Measurements from ENCODE around the gene CCDC134.

The CCDC134 gene

GRCh38 chr22:41816241-41816640 is 15.8 kb downstream of the CCDC134 start:
- peaks cover 31% of the 10 kb centered on the region for H3K36me3 Mint-ChIP-seq (ENCODE audit: low read depth)
- H3K4me1 Mint-ChIP-seq = peaks cover 32% of the 10 kb centered on the region
- no peaks in the 10 kb centered on the region for H3K9me3 Mint-ChIP-seq
- peak overlapping the region; percentile 85 to 94 (median 86) for H3K27ac Mint-ChIP-seq
- H3K27me3 Mint-ChIP-seq (ENCODE audit: low read depth) = no peaks in the 10 kb centered on the region
- H3K4me3 Mint-ChIP-seq = peak overlapping the region in 1 of 3 experiments; percentile 64
- TF ChIP-seq CTCF (IDR thresholded peaks at IDR 0.05; ENCODE audit: unreplicated experiment in 3 of 3) = no peak

- H3K27me3 Mint-ChIP-seq (ENCODE audit: low read depth) = no peaks in the 10 kb centered on the region
- H3K9me3 Mint-ChIP-seq = no peaks in the 10 kb centered on the region
- peaks cover 32% of the 10 kb centered on the region for H3K4me1 Mint-ChIP-seq
- peak overlapping the region; percentile 85 to 94 (median 86) for H3K27ac Mint-ChIP-seq
- H3K4me3 Mint-ChIP-seq = no peak overlapping the region
- peaks cover 25% of the 10 kb centered on the region for H3K36me3 Mint-ChIP-seq (ENCODE audit: low read depth)
- TF ChIP-seq CTCF (IDR thresholded peaks at IDR 0.05; ENCODE audit: unreplicated experiment in 3 of 3) = no peak
Observed at GRCh38 chr22:41816871-41817270, 16.4 kb downstream of the CCDC134 start.

- H3K4me3 Mint-ChIP-seq = no peak overlapping the region
- no peak overlapping the region for H3K27ac Mint-ChIP-seq
- no peaks in the 10 kb centered on the region for H3K27me3 Mint-ChIP-seq (ENCODE audit: low read depth)
- H3K9me3 Mint-ChIP-seq = no peaks in the 10 kb centered on the region
- peaks cover 35% of the 10 kb centered on the region for H3K4me1 Mint-ChIP-seq
- TF ChIP-seq CTCF (IDR thresholded peaks at IDR 0.05; ENCODE audit: unreplicated experiment in 3 of 3) = no peak
- peaks cover 24% of the 10 kb centered on the region for H3K36me3 Mint-ChIP-seq (ENCODE audit: low read depth)
Observed at GRCh38 chr22:41818011-41818410, 17.5 kb downstream of the CCDC134 start.

GRCh38 chr22:41818596-41818995 is 18.1 kb downstream of the CCDC134 start:
- Mint-ChIP-seq H3K4me3 (no peak overlapping the region), H3K9me3 (no peaks in the 10 kb centered on the region), H3K4me1 (peaks cover 35% of the 10 kb centered on the region), H3K27me3 (ENCODE audit: low read depth) (no peaks in the 10 kb centered on the region), H3K27ac (no peak overlapping the region), H3K36me3 (ENCODE audit: low read depth) (peaks cover 22% of the 10 kb centered on the region)
- TF ChIP-seq CTCF (IDR thresholded peaks at IDR 0.05; ENCODE audit: unreplicated experiment in 3 of 3) = no peak

GRCh38 chr22:41819257-41819656 is 18.8 kb downstream of the CCDC134 start:
- H3K9me3 Mint-ChIP-seq = no peaks in the 10 kb centered on the region
- H3K27me3 Mint-ChIP-seq (ENCODE audit: low read depth) = no peaks in the 10 kb centered on the region
- no peak for TF ChIP-seq CTCF (IDR thresholded peaks at IDR 0.05; ENCODE audit: unreplicated experiment in 3 of 3)
- peaks cover 41% of the 10 kb centered on the region for H3K4me1 Mint-ChIP-seq
- H3K36me3 Mint-ChIP-seq (ENCODE audit: low read depth) = peaks cover 20% of the 10 kb centered on the region
- H3K27ac Mint-ChIP-seq = no peak overlapping the region
- H3K4me3 Mint-ChIP-seq = no peak overlapping the region

- no peak overlapping the region for H3K4me3 Mint-ChIP-seq
- TF ChIP-seq CTCF (IDR thresholded peaks at IDR 0.05; ENCODE audit: unreplicated experiment in 3 of 3) = no peak
- H3K36me3 Mint-ChIP-seq (ENCODE audit: low read depth) = peaks cover 15% of the 10 kb centered on the region
- H3K4me1 Mint-ChIP-seq = peaks cover 53% of the 10 kb centered on the region
- H3K27me3 Mint-ChIP-seq (ENCODE audit: low read depth) = no peaks in the 10 kb centered on the region
- H3K27ac Mint-ChIP-seq = peak overlapping the region in 1 of 3 experiments; percentile 19
- no peaks in the 10 kb centered on the region for H3K9me3 Mint-ChIP-seq
Observed at GRCh38 chr22:41820447-41820846, 20.0 kb downstream of the CCDC134 start.
